Neural cell (in vitro differentiated cells): ENCODE data around the gene DCTD.

ENCODE experiments used
- EZH2 ChIP-seq: fragments of 200-600, 300-800 bp; shearing (Covaris generic), sonication (generic); IDR thresholded peaks from 2 replicates; pipeline ENCODE4 v1.6.1; 2014; ENCODE audit warnings: antibody characterized with exemption, low read length, borderline replicate concordance, mild to moderate bottlenecking; ENCODE audit not compliant: insufficient read depth, poor library complexity, severe bottlenecking
- POLR2AphosphoS5 ChIP-seq: IDR thresholded peaks from 2 replicates; pipeline ENCODE4 v1.6.1; 2012
- SMC3 ChIP-seq: fragments of 450-650 bp; conservative IDR thresholded peaks from 2 replicates; pipeline ENCODE4 v1.6.1; 2014; ENCODE audit warnings: antibody characterized with exemption, mild to moderate bottlenecking, moderate library complexity; ENCODE audit not compliant: poor library complexity
- TAF1 ChIP-seq: IDR thresholded peaks from 2 replicates; pipeline ENCODE4 v1.6.1; 2012; ENCODE audit warnings: low read depth
- TF ChIP-seq, protein P1 (sequence below): fragments of 450-650 bp; IDR thresholded peaks from 2 replicates; pipeline ENCODE4 v1.5.1; 2014; ENCODE audit warnings: antibody characterized with exemption, mild to moderate bottlenecking, moderate library complexity; ENCODE audit not compliant: poor library complexity, severe bottlenecking
- TF ChIP-seq, protein P2 (sequence below): IDR thresholded peaks from 2 replicates; pipeline ENCODE4 v1.6.1; 2012; ENCODE audit warnings: borderline replicate concordance

DNA sequence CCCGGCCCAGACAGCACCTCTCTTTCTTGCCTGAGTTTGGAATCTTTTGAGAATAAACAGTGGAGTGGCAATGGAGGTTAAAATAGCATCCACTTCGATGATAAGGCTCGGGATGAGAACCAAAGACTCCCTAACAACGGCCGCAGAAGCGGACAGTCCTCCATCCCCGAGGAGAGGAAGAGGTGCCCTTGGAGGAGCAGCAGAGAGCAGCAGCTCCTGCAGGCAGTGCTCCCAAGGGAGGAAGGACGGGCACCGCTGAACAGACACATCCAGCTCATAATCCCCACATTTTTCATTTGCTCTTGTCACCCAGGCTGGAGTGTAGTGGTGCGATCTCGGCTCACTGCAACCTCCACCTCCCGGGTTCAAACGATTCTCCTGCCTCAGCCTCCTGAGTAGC is 61.3 kb downstream of the DCTD start:
- no peak for TF ChIP-seq TAF1
- TF ChIP-seq, protein P1, sequence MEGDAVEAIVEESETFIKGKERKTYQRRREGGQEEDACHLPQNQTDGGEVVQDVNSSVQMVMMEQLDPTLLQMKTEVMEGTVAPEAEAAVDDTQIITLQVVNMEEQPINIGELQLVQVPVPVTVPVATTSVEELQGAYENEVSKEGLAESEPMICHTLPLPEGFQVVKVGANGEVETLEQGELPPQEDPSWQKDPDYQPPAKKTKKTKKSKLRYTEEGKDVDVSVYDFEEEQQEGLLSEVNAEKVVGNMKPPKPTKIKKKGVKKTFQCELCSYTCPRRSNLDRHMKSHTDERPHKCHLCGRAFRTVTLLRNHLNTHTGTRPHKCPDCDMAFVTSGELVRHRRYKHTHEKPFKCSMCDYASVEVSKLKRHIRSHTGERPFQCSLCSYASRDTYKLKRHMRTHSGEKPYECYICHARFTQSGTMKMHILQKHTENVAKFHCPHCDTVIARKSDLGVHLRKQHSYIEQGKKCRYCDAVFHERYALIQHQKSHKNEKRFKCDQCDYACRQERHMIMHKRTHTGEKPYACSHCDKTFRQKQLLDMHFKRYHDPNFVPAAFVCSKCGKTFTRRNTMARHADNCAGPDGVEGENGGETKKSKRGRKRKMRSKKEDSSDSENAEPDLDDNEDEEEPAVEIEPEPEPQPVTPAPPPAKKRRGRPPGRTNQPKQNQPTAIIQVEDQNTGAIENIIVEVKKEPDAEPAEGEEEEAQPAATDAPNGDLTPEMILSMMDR, result no peak
- TF ChIP-seq EZH2, result no peak
- no peak for TF ChIP-seq SMC3
- TF ChIP-seq, protein P2, sequence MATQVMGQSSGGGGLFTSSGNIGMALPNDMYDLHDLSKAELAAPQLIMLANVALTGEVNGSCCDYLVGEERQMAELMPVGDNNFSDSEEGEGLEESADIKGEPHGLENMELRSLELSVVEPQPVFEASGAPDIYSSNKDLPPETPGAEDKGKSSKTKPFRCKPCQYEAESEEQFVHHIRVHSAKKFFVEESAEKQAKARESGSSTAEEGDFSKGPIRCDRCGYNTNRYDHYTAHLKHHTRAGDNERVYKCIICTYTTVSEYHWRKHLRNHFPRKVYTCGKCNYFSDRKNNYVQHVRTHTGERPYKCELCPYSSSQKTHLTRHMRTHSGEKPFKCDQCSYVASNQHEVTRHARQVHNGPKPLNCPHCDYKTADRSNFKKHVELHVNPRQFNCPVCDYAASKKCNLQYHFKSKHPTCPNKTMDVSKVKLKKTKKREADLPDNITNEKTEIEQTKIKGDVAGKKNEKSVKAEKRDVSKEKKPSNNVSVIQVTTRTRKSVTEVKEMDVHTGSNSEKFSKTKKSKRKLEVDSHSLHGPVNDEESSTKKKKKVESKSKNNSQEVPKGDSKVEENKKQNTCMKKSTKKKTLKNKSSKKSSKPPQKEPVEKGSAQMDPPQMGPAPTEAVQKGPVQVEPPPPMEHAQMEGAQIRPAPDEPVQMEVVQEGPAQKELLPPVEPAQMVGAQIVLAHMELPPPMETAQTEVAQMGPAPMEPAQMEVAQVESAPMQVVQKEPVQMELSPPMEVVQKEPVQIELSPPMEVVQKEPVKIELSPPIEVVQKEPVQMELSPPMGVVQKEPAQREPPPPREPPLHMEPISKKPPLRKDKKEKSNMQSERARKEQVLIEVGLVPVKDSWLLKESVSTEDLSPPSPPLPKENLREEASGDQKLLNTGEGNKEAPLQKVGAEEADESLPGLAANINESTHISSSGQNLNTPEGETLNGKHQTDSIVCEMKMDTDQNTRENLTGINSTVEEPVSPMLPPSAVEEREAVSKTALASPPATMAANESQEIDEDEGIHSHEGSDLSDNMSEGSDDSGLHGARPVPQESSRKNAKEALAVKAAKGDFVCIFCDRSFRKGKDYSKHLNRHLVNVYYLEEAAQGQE, result no peak
- TF ChIP-seq POLR2AphosphoS5, result no peak
